Measurements from ENCODE around the gene NIPAL4.

NIPAL4 gene

GRCh38 chr5:157484768-157485167 lies 24.8 kb downstream of the NIPAL4 start:
- TF ChIP-seq EZH2 (IDR thresholded peaks at IDR 0.05; ENCODE audit: borderline replicate concordance, low read length) (no peak), CTCF (IDR thresholded peaks at IDR 0.05; ENCODE audit: low read length) (no peak)
- Histone ChIP-seq H3K9me3 (ENCODE audit: low read length) (no peaks in the 10 kb centered on the region), H3F3A (ENCODE audit: insufficient read depth, low read length) (no peaks in the 10 kb centered on the region), H3K9ac (ENCODE audit: low read length) (no peak overlapping the region), H3K4me1 (ENCODE audit: insufficient read depth, low read length, severe bottlenecking) (peaks cover 48% of the 10 kb centered on the region), H4K20me1 (ENCODE audit: insufficient read depth, low read length) (no peaks in the 10 kb centered on the region), H3K4me3 (ENCODE audit: low read depth, low read length, poor library complexity, severe bottlenecking) (no peak overlapping the region), H3K79me2 (ENCODE audit: insufficient read depth, low read length) (no peaks in the 10 kb centered on the region), H2AFZ (ENCODE audit: low read length) (no peak overlapping the region), H3K36me3 (ENCODE audit: insufficient read depth, low read length) (no peaks in the 10 kb centered on the region), H3K4me2 (ENCODE audit: low read length) (no peak overlapping the region), H3K27ac (ENCODE audit: low read depth, low read length, poor library complexity, severe bottlenecking) (peak overlapping the region; percentile 83), H3K27me3 (ENCODE audit: insufficient read depth, low read length) (no peaks in the 10 kb centered on the region), H3K9me2 (ENCODE audit: low read depth, low read length) (no peaks in the 10 kb centered on the region)

- H3F3A ChIP-seq (ENCODE audit: insufficient read depth, low read length) = no peaks in the 10 kb centered on the region
- H3K9me2 ChIP-seq (ENCODE audit: low read depth, low read length) = no peaks in the 10 kb centered on the region
- H4K20me1 ChIP-seq (ENCODE audit: insufficient read depth, low read length) = no peaks in the 10 kb centered on the region
- H3K36me3 ChIP-seq (ENCODE audit: insufficient read depth, low read length) = no peaks in the 10 kb centered on the region
- no peak overlapping the region for H3K4me3 ChIP-seq (ENCODE audit: low read depth, low read length, poor library complexity, severe bottlenecking)
- TF ChIP-seq CTCF (IDR thresholded peaks at IDR 0.05; ENCODE audit: low read length) (no peak), EZH2 (IDR thresholded peaks at IDR 0.05; ENCODE audit: borderline replicate concordance, low read length) (no peak)
- 0 out of 2 replicates have a peak overlapping the region, but pooled peaks have one; percentile 23 for H3K9ac ChIP-seq (ENCODE audit: low read length)
- H3K4me1 ChIP-seq (ENCODE audit: insufficient read depth, low read length, severe bottlenecking) = peaks cover 48% of the 10 kb centered on the region
- no peak overlapping the region for H3K4me2 ChIP-seq (ENCODE audit: low read length)
- H3K27me3 ChIP-seq (ENCODE audit: insufficient read depth, low read length) = no peaks in the 10 kb centered on the region
- H3K79me2 ChIP-seq (ENCODE audit: insufficient read depth, low read length) = no peaks in the 10 kb centered on the region
- H3K27ac ChIP-seq (ENCODE audit: low read depth, low read length, poor library complexity, severe bottlenecking) = peak overlapping the region; percentile 83
- no peak overlapping the region for H2AFZ ChIP-seq (ENCODE audit: low read length)
- no peaks in the 10 kb centered on the region for H3K9me3 ChIP-seq (ENCODE audit: low read length)
Observed at GRCh38 chr5:157485340-157485739, 25.3 kb downstream of the NIPAL4 start.

- H3K9me3 ChIP-seq (ENCODE audit: low read length) = no peaks in the 10 kb centered on the region
- no peak overlapping the region for H3K4me2 ChIP-seq (ENCODE audit: low read length)
- TF ChIP-seq EZH2 (IDR thresholded peaks at IDR 0.05; ENCODE audit: borderline replicate concordance, low read length) (no peak), CTCF (IDR thresholded peaks at IDR 0.05; ENCODE audit: low read length) (no peak)
- H3K4me1 ChIP-seq (ENCODE audit: insufficient read depth, low read length, severe bottlenecking) = peaks cover 48% of the 10 kb centered on the region
- no peaks in the 10 kb centered on the region for H3F3A ChIP-seq (ENCODE audit: insufficient read depth, low read length)
- no peaks in the 10 kb centered on the region for H3K9me2 ChIP-seq (ENCODE audit: low read depth, low read length)
- H3K4me3 ChIP-seq (ENCODE audit: low read depth, low read length, poor library complexity, severe bottlenecking) = no peak overlapping the region
- H4K20me1 ChIP-seq (ENCODE audit: insufficient read depth, low read length) = no peaks in the 10 kb centered on the region
- H3K9ac ChIP-seq (ENCODE audit: low read length) = peak overlapping the region; percentile 23; the same call in 1 of the 2 replicates
- no peaks in the 10 kb centered on the region for H3K79me2 ChIP-seq (ENCODE audit: insufficient read depth, low read length)
- no peaks in the 10 kb centered on the region for H3K36me3 ChIP-seq (ENCODE audit: insufficient read depth, low read length)
- no peak overlapping the region for H2AFZ ChIP-seq (ENCODE audit: low read length)
- H3K27ac ChIP-seq (ENCODE audit: low read depth, low read length, poor library complexity, severe bottlenecking) = peak overlapping the region; percentile 83
- no peaks in the 10 kb centered on the region for H3K27me3 ChIP-seq (ENCODE audit: insufficient read depth, low read length)
Observed at GRCh38 chr5:157485811-157486210, 25.8 kb downstream of the NIPAL4 start.

Data from OCI-LY1 (cell line).